Peyer's patch (tissue), 4 donors: ENCODE measurements around the gene NAA10. TPM values are rescaled to one million over a fixed set of nuclear protein-coding genes. Genes with fewer than 3 reads are reported as not detected.

Experiments used
- DNase-seq, 3 donors: peaks; one replicate each; pipeline ENCODE4 v3.0.0-alpha.2; 2017 to 2019
- H3K27ac ChIP-seq, 4 donors: fragments of 200-600 bp; sonication (generic); one replicate each; pipeline ENCODE4 v1.5.1; 2016 to 2019
- H3K27me3 ChIP-seq, 2 donors: fragments of 200-600 bp; sonication (generic); one replicate each; pipeline ENCODE4 v1.5.1; 2019
- H3K36me3 ChIP-seq, 3 donors: fragments of 200-600 bp; sonication (generic); one replicate each; pipeline ENCODE4 v1.5.1; 2016 to 2019
- H3K4me1 ChIP-seq, 4 donors: fragments of 200-600 bp; sonication (generic); one replicate each; pipeline ENCODE4 v1.5.1; 2016 to 2019
- H3K4me3 ChIP-seq, 4 donors: fragments of 200-600 bp; sonication (generic); 1 replicate in 3 of 4; 2 replicates in 1 of 4; pipeline ENCODE4 v1.5.1; 2016 to 2019; ENCODE audit warnings: mild to moderate bottlenecking in 1 of 4
- H3K9me3 ChIP-seq, 4 donors: fragments of 200-600 bp; sonication (generic); one replicate each; pipeline ENCODE4 v1.5.1; 2016 to 2019; ENCODE audit warnings: mild to moderate bottlenecking in 1 of 4
- POLR2A ChIP-seq, 2 donors: fragments of 450-650 bp; IDR thresholded peaks; one replicate each; pipeline ENCODE4 v1.5.1; 2017; ENCODE audit warnings: antibody characterized with exemption in 2 of 2, mild to moderate bottlenecking in 2 of 2, moderate library complexity in 2 of 2
- total RNA-seq, 4 donors: library from RNA; depleted of rRNA; stranded (reverse); fragments of >200 nt; gene quantifications; one replicate each; pipeline ENCODE4 v1.1.0, GENCODE V29; 2016
- TF ChIP-seq, protein P1 (sequence below), 6 experiments: fragments of 450-650 bp in 4 of 6; fragments of 200-600 bp in 2 of 6; sonication (generic) in 1 of 6; IDR thresholded peaks; one replicate each; pipeline ENCODE4 v1.5.1; 2017 to 2019; ENCODE audit warnings: antibody characterized with exemption in 6 of 6, mild to moderate bottlenecking in 3 of 6, moderate library complexity in 1 of 6

Gene NAA10
- total RNA-seq, 4 donors from 2014 or later = 32.9 to 118 (median 54.1) TPM

- H3K9me3 ChIP-seq = no peaks in the 10 kb centered on the region
- no peaks in the 10 kb centered on the region for H3K36me3 ChIP-seq
- DNase-seq = no peak
- TF ChIP-seq, protein P1, sequence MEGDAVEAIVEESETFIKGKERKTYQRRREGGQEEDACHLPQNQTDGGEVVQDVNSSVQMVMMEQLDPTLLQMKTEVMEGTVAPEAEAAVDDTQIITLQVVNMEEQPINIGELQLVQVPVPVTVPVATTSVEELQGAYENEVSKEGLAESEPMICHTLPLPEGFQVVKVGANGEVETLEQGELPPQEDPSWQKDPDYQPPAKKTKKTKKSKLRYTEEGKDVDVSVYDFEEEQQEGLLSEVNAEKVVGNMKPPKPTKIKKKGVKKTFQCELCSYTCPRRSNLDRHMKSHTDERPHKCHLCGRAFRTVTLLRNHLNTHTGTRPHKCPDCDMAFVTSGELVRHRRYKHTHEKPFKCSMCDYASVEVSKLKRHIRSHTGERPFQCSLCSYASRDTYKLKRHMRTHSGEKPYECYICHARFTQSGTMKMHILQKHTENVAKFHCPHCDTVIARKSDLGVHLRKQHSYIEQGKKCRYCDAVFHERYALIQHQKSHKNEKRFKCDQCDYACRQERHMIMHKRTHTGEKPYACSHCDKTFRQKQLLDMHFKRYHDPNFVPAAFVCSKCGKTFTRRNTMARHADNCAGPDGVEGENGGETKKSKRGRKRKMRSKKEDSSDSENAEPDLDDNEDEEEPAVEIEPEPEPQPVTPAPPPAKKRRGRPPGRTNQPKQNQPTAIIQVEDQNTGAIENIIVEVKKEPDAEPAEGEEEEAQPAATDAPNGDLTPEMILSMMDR (IDR thresholded peaks at IDR 0.05) = no peak
- TF ChIP-seq POLR2A (IDR thresholded peaks at IDR 0.05) = no peak
- H3K4me1 ChIP-seq = no peaks in the 10 kb centered on the region
- no peaks in the 10 kb centered on the region for H3K27me3 ChIP-seq
- no peak overlapping the region for H3K27ac ChIP-seq
- H3K4me3 ChIP-seq = no peak overlapping the region
These were observed 36.9 kb downstream of the NAA10 start for GRCh38 chrX:153897899-153898298.

- no peaks in the 10 kb centered on the region for H3K36me3 ChIP-seq
- H3K9me3 ChIP-seq = peaks cover 0 to 3% (median 0%) of the 10 kb centered on the region in 4 donors
- no peak for DNase-seq
- no peak overlapping the region for H3K27ac ChIP-seq
- no peak for TF ChIP-seq POLR2A (IDR thresholded peaks at IDR 0.05)
- TF ChIP-seq, protein P1 (IDR thresholded peaks at IDR 0.05) = no peak
- no peaks in the 10 kb centered on the region for H3K27me3 ChIP-seq
- H3K4me3 ChIP-seq = no peak overlapping the region
- H3K4me1 ChIP-seq = peaks cover 0 to 6% (median 0%) of the 10 kb centered on the region in 4 donors
These were observed 45.7 kb downstream of the NAA10 start for GRCh38 chrX:153889123-153889522.

DNA sequence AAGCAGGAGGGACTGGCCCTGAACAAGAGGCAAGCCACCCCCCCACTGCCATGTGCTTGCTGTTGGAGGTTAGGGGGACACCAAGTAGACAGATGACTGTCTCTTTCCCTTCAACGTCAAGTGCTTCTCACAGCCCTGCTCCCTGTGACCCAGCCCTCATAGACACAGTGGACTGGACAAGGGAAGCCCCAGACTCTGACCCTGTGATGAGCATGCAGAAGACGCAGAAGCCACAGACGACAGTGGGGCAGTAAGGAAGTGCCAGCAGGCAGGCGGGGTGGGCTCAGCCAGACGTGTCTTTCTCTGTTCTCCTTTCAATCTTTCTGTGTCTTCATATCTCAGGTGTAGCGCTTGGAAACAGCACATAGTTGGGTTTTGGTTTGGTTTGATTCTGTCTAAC lies 46.5 kb downstream of the NAA10 start:
- peaks cover 0 to 6% (median 0%) of the 10 kb centered on the region in 4 donors for H3K4me1 ChIP-seq
- no peak for TF ChIP-seq POLR2A (IDR thresholded peaks at IDR 0.05)
- peak in 1 of 3 donors; percentile 41 for DNase-seq
- no peak overlapping the region for H3K4me3 ChIP-seq
- no peak overlapping the region for H3K27ac ChIP-seq
- H3K9me3 ChIP-seq = peaks cover 0 to 3% (median 0%) of the 10 kb centered on the region in 4 donors
- H3K27me3 ChIP-seq = no peaks in the 10 kb centered on the region
- H3K36me3 ChIP-seq = no peaks in the 10 kb centered on the region

DNA sequence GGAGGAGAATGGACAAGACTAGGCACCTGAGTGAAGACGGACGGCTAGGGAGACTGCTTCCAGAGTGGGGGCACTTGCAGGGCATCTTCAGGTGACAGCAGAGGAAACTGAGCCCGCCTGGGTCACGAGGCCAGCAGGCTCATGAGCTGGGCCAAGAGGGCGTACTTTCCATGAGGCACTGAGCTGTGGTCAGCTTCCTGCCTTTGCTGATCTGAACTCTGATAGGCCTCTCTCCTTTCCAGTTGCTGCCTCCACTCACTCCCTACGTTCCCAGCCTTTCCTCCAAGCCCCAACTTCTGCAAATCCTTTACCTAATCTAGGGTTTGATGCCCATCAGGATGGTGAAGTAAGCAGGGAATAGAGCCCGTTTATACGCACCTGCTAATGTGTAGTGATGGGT lies 47.5 kb downstream of the NAA10 start:
- no peaks in the 10 kb centered on the region for H3K27me3 ChIP-seq
- no peak overlapping the region for H3K4me3 ChIP-seq
- peaks cover 0 to 3% (median 0%) of the 10 kb centered on the region in 4 donors for H3K9me3 ChIP-seq
- peaks cover 0 to 6% (median 0%) of the 10 kb centered on the region in 4 donors for H3K4me1 ChIP-seq
- TF ChIP-seq, protein P1 (IDR thresholded peaks at IDR 0.05) = no peak
- TF ChIP-seq POLR2A (IDR thresholded peaks at IDR 0.05) = no peak
- no peak overlapping the region for H3K27ac ChIP-seq
- no peaks in the 10 kb centered on the region for H3K36me3 ChIP-seq
- no peak for DNase-seq

DNA sequence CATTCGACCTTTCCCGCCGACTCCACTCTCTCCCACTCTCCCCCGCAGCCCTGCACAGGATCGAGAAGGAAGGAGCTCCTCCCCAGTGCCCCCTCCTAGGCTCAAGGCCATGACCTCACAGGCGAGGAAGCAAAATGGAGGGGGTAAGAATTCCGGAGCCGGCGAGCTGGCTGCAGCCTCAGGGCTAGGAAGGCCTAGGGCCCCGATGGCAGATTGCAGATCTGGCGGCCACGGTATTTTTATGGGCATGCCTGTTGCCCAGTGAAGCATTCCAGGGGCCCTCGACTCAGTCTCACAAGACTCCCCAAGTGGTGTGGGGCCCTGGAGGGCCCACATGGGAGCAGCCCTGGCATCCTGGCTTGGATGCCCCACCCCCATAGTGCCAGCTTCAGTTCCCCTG lies 47.9 kb downstream of the NAA10 start:
- DNase-seq = no peak
- no peaks in the 10 kb centered on the region for H3K36me3 ChIP-seq
- no peak overlapping the region for H3K27ac ChIP-seq
- peaks cover 0 to 3% (median 0%) of the 10 kb centered on the region in 4 donors for H3K9me3 ChIP-seq
- TF ChIP-seq, protein P1 (IDR thresholded peaks at IDR 0.05) = no peak
- no peak for TF ChIP-seq POLR2A (IDR thresholded peaks at IDR 0.05)
- no peak overlapping the region for H3K4me3 ChIP-seq
- no peaks in the 10 kb centered on the region for H3K27me3 ChIP-seq
- peaks cover 0 to 6% (median 0%) of the 10 kb centered on the region in 4 donors for H3K4me1 ChIP-seq

DNA sequence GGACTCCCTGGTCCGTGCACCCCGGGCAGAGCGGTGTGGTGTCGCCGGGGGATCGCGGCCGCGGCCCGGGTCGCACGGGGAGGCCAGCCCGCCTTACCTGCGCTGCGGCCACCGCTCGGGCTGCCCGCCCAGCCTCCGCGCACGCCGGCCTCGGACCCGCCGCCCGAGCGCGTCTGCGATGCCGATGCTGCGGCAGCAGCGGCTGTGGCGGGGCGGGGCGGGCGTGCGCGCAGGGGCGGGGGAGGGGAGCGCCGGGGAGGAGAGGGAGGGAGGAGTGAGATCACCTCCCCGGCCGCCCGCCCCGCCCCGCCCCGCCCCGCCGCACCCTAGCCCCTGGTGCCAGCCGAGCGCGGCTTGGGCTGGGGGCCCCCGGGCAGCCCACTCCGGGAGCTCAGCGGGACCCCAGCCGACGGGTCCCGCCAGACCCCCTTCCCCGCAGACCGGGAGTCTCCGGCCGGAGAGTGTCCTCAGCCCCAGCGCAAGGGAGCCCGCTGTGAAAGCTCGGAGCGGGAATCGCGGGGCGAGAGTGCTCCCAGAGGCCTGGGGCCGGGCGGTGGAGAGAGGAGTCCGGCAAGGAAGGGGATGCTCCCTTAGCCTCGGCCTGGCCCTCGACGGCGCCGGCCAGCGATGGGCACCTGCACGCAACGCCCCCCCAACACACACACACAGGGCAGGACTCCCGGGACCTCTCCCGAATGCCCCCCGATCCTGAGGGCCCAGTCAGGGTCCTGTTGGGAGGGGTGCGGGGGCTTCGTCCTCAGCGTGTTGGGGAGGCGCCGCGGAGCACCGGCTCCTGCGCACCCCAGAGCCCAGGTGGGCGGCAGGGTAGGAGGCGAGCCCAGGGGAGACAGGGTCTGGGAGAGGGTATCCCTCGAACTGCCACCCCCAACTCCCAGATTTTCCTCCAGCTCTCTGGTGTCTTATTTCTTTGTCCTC lies 48.6 kb downstream of the NAA10 start, which contains the start of gene L1CAM:
Gene L1CAM, minus strand, starts transcription at position 206 of the 936 bp plus-strand sequence. CDS start 10,337 bp downstream, outside the sequence.
- Histone ChIP-seq H3K27me3 (no peaks in the 10 kb centered on the region), H3K4me1 (peaks cover 0 to 6% (median 0%) of the 10 kb centered on the region in 4 donors), H3K4me3 (peak within 1 kb of the TSS in 2 of 4 donors; percentile 28 to 32), H3K27ac (no peak within 1 kb of the TSS), H3K9me3 (peaks cover 0 to 3% (median 0%) of the 10 kb centered on the region in 4 donors), H3K36me3 (no peaks in the 10 kb centered on the region)
- no peak for DNase-seq
- TF ChIP-seq POLR2A (IDR thresholded peaks at IDR 0.05) = no peak
- TF ChIP-seq, protein P1 (IDR thresholded peaks at IDR 0.05) = no peak
